Neural cell (in vitro differentiated cells): Measurements from ENCODE around the gene EMID1.

Source experiments
- EP300 ChIP-seq: fragments of 450-650 bp; conservative IDR thresholded peaks from 2 replicates; pipeline ENCODE4 v1.6.1; 2014; ENCODE audit warnings: antibody characterized with exemption, mild to moderate bottlenecking, moderate library complexity; ENCODE audit not compliant: poor library complexity, severe bottlenecking
- EZH2 ChIP-seq: fragments of 200-600, 300-800 bp; shearing (Covaris generic), sonication (generic); IDR thresholded peaks from 2 replicates; pipeline ENCODE4 v1.6.1; 2014; ENCODE audit warnings: antibody characterized with exemption, low read length, borderline replicate concordance, mild to moderate bottlenecking; ENCODE audit not compliant: insufficient read depth, poor library complexity, severe bottlenecking
- MXI1 ChIP-seq: fragments of 450-650 bp; conservative IDR thresholded peaks from 2 replicates; pipeline ENCODE4 v1.6.1; 2014; ENCODE audit warnings: antibody characterized with exemption, mild to moderate bottlenecking; ENCODE audit not compliant: poor library complexity, severe bottlenecking
- POLR2AphosphoS5 ChIP-seq: IDR thresholded peaks from 2 replicates; pipeline ENCODE4 v1.6.1; 2012
- RAD21 ChIP-seq: fragments of 450-650 bp; conservative IDR thresholded peaks from 2 replicates; pipeline ENCODE4 v1.6.1; 2014; ENCODE audit warnings: antibody characterized with exemption, mild to moderate bottlenecking, moderate library complexity
- SMC3 ChIP-seq: fragments of 450-650 bp; conservative IDR thresholded peaks from 2 replicates; pipeline ENCODE4 v1.6.1; 2014; ENCODE audit warnings: antibody characterized with exemption, mild to moderate bottlenecking, moderate library complexity; ENCODE audit not compliant: poor library complexity
- TAF1 ChIP-seq: IDR thresholded peaks from 2 replicates; pipeline ENCODE4 v1.6.1; 2012; ENCODE audit warnings: low read depth
- TF ChIP-seq, protein P1 (sequence below): fragments of 450-650 bp; IDR thresholded peaks from 2 replicates; pipeline ENCODE4 v1.5.1; 2014; ENCODE audit warnings: antibody characterized with exemption, mild to moderate bottlenecking, moderate library complexity; ENCODE audit not compliant: poor library complexity, severe bottlenecking
- TF ChIP-seq, protein P2 (sequence below): IDR thresholded peaks from 2 replicates; pipeline ENCODE4 v1.6.1; 2012; ENCODE audit warnings: borderline replicate concordance

DNA sequence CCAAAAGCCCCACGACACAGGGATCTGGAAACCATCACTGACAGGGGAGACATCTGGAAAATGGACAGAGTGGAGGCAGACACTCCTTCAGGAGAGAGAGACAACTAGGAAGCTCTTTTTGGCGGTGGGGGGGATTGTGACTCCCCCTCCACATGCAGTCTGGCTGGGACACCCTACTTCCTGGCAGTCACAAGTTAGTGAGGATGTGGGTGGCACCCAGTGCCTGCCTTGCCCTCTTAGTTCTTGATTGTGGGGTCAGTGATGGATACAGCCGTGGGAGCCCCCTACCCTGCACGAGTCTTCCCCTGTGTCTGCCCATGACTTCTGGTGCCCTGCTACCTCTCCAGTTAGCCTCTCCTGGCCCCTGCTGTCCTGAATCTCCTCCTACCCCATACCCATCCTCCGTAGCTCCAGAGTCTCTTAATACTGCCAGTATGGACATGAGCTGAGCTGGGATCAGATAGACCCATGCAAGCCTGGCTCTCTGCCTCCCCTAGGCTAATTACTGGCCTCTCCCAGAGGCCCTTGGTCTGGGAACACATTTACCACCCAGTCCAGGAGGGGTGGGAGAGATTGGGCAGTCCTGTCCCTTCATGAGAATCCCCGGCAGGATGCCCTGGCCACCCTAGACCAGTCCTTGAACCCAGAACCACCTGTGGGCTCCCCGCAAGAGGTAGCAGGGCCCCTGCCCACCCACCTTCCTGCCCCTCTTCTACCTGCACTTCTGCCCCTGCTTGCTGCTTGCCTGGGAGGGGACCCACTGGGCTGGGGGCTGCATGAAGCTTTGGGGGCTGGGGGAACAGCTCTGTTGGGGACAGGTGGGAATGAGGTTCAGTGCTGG is 39.3 kb downstream of the EMID1 start:
- TF ChIP-seq POLR2AphosphoS5 (no peak), EZH2 (no peak), EP300 (no peak), MXI1 (peak; percentile 16), RAD21 (no peak), TAF1 (no peak), SMC3 (no peak)
- TF ChIP-seq, protein P1, sequence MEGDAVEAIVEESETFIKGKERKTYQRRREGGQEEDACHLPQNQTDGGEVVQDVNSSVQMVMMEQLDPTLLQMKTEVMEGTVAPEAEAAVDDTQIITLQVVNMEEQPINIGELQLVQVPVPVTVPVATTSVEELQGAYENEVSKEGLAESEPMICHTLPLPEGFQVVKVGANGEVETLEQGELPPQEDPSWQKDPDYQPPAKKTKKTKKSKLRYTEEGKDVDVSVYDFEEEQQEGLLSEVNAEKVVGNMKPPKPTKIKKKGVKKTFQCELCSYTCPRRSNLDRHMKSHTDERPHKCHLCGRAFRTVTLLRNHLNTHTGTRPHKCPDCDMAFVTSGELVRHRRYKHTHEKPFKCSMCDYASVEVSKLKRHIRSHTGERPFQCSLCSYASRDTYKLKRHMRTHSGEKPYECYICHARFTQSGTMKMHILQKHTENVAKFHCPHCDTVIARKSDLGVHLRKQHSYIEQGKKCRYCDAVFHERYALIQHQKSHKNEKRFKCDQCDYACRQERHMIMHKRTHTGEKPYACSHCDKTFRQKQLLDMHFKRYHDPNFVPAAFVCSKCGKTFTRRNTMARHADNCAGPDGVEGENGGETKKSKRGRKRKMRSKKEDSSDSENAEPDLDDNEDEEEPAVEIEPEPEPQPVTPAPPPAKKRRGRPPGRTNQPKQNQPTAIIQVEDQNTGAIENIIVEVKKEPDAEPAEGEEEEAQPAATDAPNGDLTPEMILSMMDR = no peak
- TF ChIP-seq, protein P2, sequence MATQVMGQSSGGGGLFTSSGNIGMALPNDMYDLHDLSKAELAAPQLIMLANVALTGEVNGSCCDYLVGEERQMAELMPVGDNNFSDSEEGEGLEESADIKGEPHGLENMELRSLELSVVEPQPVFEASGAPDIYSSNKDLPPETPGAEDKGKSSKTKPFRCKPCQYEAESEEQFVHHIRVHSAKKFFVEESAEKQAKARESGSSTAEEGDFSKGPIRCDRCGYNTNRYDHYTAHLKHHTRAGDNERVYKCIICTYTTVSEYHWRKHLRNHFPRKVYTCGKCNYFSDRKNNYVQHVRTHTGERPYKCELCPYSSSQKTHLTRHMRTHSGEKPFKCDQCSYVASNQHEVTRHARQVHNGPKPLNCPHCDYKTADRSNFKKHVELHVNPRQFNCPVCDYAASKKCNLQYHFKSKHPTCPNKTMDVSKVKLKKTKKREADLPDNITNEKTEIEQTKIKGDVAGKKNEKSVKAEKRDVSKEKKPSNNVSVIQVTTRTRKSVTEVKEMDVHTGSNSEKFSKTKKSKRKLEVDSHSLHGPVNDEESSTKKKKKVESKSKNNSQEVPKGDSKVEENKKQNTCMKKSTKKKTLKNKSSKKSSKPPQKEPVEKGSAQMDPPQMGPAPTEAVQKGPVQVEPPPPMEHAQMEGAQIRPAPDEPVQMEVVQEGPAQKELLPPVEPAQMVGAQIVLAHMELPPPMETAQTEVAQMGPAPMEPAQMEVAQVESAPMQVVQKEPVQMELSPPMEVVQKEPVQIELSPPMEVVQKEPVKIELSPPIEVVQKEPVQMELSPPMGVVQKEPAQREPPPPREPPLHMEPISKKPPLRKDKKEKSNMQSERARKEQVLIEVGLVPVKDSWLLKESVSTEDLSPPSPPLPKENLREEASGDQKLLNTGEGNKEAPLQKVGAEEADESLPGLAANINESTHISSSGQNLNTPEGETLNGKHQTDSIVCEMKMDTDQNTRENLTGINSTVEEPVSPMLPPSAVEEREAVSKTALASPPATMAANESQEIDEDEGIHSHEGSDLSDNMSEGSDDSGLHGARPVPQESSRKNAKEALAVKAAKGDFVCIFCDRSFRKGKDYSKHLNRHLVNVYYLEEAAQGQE = no peak
